NCI-H524 (cell line): Measurements from ENCODE around the gene PMPCB.
A peak's percentile ranks its signal among the peaks of the same experiment; 100 is the strongest.

Experiments
- DNase-seq, 2 experiments: peaks; one replicate each; lab custom pipeline; 2025; lab: John Stamatoyannopoulos, UW

The PMPCB gene

DNA sequence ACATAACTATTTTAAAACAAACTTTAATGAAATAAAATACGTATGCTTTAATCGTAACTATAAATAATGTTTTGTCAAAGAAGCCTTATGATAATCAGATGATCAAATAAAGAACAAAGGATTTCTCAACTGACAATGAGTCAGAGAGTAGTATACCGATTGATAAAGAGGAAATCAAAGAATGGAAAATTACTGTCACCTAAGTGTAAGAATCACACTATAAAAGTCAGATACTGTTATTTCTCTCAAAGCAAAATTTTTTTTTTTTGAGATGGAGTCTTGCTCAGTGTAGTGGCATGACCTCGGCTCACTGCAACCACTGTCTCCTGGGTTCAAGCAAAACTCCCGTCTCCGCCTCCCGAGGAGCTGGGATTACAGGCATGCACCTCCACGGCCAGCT lies 28.5 kb downstream of the PMPCB start:
- no peak for DNase-seq

GRCh38 chr7:103336761-103337160 lies 39.5 kb downstream of the PMPCB start:
- DNase-seq: no peak

GRCh38 chr7:103338864-103339263 lies 41.6 kb downstream of the PMPCB start:
- no peak for DNase-seq

DNA sequence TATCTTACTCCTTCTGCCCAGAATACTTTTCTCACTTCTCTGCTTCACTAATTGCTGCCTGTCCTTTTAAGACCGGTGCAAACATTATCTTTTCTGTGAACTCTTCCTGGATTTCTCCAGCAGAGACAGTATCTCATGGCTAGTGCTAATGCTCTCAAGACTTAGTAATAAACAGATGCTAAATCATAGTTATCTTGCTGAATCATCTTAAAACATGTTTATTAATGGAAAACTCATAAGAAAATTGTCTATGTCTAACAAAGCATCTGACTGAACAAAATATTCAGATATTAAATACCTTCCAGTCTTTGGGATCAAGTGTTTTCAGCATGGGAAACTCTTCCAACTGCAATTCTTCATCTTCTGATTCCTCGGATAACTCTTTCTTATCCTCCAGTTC lies 44.2 kb downstream of the PMPCB start:
- DNase-seq: no peak

DNA sequence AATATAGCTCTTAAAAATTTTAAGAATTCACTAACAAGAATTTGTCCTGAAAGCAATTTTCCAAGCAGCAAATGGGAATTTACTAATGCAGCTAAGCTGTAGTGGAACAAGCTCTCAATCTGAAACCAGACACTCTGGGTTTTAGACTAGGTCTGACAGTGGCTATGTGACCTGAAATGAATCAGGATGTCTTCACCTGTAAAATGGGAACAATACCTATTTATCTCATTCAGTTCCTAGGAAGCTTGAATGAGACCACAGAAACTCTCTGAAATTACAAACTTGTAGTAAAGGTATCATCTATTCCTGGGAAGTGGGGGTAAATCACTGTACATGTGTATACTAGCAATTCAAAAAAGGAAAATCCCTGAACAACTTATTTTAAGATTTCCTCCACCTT lies 46.1 kb downstream of the PMPCB start:
- no peak for DNase-seq

DNA sequence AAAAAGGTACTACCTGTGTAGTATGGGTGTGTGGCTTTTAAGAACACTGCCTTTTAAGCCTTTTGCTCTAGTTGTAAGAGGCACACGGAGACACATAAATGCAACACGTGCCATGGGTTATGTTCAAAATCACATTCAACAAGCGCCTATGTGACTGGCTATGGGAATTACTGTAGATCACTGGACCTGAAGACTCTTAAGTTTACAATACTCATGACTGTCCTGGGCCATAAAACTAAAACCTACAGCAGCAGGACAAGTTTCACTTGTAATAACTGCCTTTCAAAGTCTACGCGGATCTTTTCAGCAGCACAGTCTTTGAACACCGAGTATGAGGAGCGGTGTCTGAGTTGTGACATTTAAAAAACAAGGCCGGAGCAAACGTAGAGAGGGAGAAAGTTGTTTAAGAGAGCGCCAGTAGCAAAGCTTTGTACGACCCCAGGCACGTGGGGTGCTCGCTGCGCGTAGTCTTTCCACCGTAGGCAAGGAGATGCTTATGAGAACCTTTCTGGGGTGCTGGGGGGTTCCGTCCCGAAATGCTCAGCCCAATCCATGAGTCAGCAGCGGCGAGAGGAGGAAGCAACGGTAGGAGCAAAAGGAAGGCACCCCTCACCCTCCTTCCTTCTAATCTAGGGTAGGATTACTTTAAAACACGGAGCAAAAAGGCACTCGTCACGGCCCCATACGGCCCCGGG lies 46.7 kb downstream of the PMPCB start:
- DNase-seq: no peak

GRCh38 chr7:103344453-103345149 lies 47.4 kb downstream of the PMPCB start, which contains the start of gene DNAJC2:
Gene DNAJC2 (minus strand): TSS chr7:103344767. CDS start chr7:103344622, 145 bp downstream.
- peak; percentile 82 to 90 for DNase-seq

DNA sequence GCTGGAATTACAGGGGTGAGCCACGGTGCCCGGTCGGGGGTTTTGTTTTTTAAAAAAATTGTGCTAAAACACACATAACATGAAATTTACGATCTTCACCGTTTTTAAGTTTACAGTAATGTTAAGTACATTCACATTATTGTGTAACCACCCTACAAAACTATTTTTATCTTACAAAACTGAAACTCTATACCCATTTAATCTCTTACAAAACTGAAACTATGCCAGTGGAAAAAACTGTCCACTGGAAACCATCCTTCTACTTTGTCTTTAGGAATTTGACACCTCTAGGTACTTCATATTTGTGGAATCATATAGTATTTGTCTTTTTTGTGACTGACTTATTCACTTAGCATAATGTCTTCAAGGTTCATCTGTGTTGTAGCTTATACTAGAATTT lies 49.2 kb downstream of the PMPCB start:
- DNase-seq: no peak

DNA sequence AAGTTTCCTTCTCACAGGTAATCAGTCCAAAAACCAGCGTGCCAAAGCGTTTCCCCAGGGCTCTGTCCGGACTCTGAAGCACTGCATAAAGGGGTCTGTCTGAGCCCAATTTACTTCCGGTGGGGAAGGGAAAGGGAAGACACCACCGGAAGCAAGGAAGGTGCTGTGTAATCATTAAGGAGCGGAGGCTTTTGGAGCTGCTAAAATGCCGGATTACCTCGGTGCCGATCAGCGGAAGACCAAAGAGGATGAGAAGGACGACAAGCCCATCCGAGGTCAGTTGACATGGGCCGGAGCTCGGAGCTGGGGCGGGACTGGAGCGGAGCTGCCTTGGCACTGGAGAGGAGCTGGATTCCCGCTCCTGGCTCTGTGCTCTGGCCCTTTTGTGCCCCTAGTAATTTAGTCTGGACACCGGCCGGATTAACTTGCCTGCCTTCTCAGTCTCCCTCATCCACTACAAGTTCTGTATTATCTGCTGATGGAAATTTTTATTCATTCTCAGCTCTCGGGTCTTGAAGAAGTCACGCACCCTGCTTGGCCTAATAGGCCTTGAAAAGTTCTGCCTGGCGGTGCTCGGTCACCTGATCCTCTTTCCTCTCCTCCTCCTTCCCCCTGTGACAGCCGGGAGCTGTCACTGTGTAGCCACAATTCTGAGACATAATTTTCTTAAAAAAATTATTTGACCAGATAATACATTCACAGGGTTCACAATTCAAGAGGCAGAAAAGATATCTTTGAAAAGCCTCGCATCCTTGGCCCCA lies 50.5 kb downstream of the PMPCB start, which contains the start of gene PSMC2:
PSMC2 (plus strand) TSS at position 137 of the 761 bp plus-strand sequence; CDS start at position 206, 69 bp downstream.
- peak; percentile 86 to 90 for DNase-seq

GRCh38 chr7:103348452-103348851 lies 51.2 kb downstream of the PMPCB start:
- no peak for DNase-seq

DNA sequence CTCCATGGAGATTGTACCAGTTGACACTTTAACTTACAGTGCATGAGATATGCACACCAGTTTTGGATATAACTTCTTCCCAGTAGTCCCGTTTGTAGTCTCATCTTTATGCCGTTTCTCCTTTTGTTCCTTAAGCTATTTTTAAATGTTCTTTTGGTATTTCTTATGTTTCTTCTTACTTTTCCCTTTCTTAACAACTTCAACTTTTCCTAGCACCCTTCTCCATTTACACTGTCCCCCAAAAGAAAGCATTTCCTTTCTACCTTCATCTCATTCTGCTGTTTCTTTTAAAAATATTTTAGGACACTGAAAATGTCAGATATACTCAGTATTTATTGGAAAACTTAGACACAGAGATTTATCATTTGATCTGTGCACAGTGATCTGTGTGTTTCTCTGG lies 51.7 kb downstream of the PMPCB start:
- no peak for DNase-seq

GRCh38 chr7:103349805-103350204 lies 52.6 kb downstream of the PMPCB start:
- DNase-seq: no peak
